HEK293 (cell line): ENCODE measurements around the gene PLCL2.

Experiments
- CTCF ChIA-PET: fragments of 350-600 bp; formaldehyde crosslinking; extraction: SDS; loops from one replicate; lab custom pipeline; 2021; ENCODE audit warnings: antibody characterized with exemption; lab: Yijun Ruan, JAX
- POLR2A ChIA-PET: fragments of 300-600 bp; formaldehyde crosslinking; extraction: SDS; loops from one replicate; lab custom pipeline; 2020; ENCODE audit warnings: antibody characterized with exemption, inconsistent platforms; lab: Yijun Ruan, JAX
- H3K27ac ChIP-seq: fragments of 200-500 bp; sonication (Bioruptor generic); 2 replicates; pipeline ENCODE4 v1.5.1; 2014; ENCODE audit warnings: low read depth, low read length, control low read depth, inconsistent platforms; ENCODE audit errors: extremely low read depth
- H3K36me3 ChIP-seq, 2 experiments: fragments of 200-500 bp in 1 of 2; sonication (Bioruptor generic) in 1 of 2; 1 replicate in 1 of 2; 2 replicates in 1 of 2; pipeline ENCODE4 v1.5.1; 2014 to 2017; ENCODE audit warnings: inconsistent platforms in 2 of 2, low read length in 2 of 2; ENCODE audit not compliant: control insufficient read depth in 2 of 2, insufficient read depth in 1 of 2
- H3K4me1 ChIP-seq: fragments of 200-500 bp; sonication (Bioruptor generic); 2 replicates; pipeline ENCODE4 v1.5.1; 2014; ENCODE audit warnings: mild to moderate bottlenecking, low read length, inconsistent platforms; ENCODE audit not compliant: control insufficient read depth, insufficient read depth
- H3K4me3 ChIP-seq: 2 replicates; pipeline ENCODE4 v1.5.1; 2011; ENCODE audit warnings: low read depth, mild to moderate bottlenecking, control low read depth, low read length, moderate library complexity
- H3K9me3 ChIP-seq: fragments of 200-500 bp; sonication (Bioruptor generic); 2 replicates; pipeline ENCODE4 v1.5.1; 2014; ENCODE audit warnings: low read depth, low read length, inconsistent platforms; ENCODE audit not compliant: control insufficient read depth, insufficient read depth
- SCRT2 ChIP-seq: fragments of 450-650 bp; formaldehyde crosslinking; IDR thresholded peaks from 2 replicates; pipeline ENCODE4 v1.5.1; 2016; ENCODE audit warnings: missing biosample characterization, missing genetic modification characterization
- TCF7L2 ChIP-seq: IDR thresholded peaks from 2 replicates; pipeline ENCODE4 v1.6.1; 2011; ENCODE audit warnings: low read depth, mild to moderate bottlenecking, inconsistent platforms, low read length, moderate library complexity, borderline replicate concordance
- ZFHX2 ChIP-seq: fragments of 450-650 bp; formaldehyde crosslinking; conservative IDR thresholded peaks from 2 replicates; pipeline ENCODE4 v1.5.1; 2016; ENCODE audit warnings: missing biosample characterization, missing genetic modification characterization
- ZNF121 ChIP-seq: fragments of 450-650 bp; formaldehyde crosslinking; IDR thresholded peaks from 2 replicates; pipeline ENCODE4 v1.5.1; 2016; ENCODE audit warnings: missing biosample characterization, missing genetic modification characterization
- ZNF274 ChIP-seq, 2 experiments: fragments of 200-500 bp in 1 of 2; fragments of 450-650 bp in 1 of 2; sonication (Bioruptor generic) in 1 of 2; formaldehyde crosslinking in 1 of 2; IDR thresholded peaks; 2 replicates each; pipeline versions ENCODE4 v1.5.1 to v1.6.1; 2014 to 2016; ENCODE audit warnings: borderline replicate concordance in 1 of 2, inconsistent platforms in 1 of 2, low read length in 1 of 2, missing biosample characterization in 1 of 2, missing genetic modification characterization in 1 of 2
- ZNF426 ChIP-seq: fragments of 450-650 bp; formaldehyde crosslinking; IDR thresholded peaks from 2 replicates; pipeline ENCODE4 v1.5.1; 2017; ENCODE audit warnings: missing biosample characterization, missing genetic modification characterization, mild to moderate bottlenecking, inconsistent platforms, moderate library complexity
- ZNF529 ChIP-seq: fragments of 450-650 bp; formaldehyde crosslinking; IDR thresholded peaks from 2 replicates; pipeline ENCODE4 v1.5.1; 2017; ENCODE audit warnings: missing genetic modification characterization, missing biosample characterization; ENCODE audit not compliant: insufficient replicate concordance
- ZNF560 ChIP-seq: fragments of 450-650 bp; formaldehyde crosslinking; IDR thresholded peaks from 2 replicates; pipeline ENCODE4 v1.5.1; 2017; ENCODE audit warnings: missing biosample characterization, missing genetic modification characterization, borderline replicate concordance
- ZNF596 ChIP-seq: fragments of 450-650 bp; IDR thresholded peaks from 2 replicates; pipeline ENCODE4 v1.5.0; 2018; ENCODE audit warnings: missing biosample characterization, mild to moderate bottlenecking, missing genetic modification characterization, moderate library complexity
- ZNF670 ChIP-seq: fragments of 450-650 bp; formaldehyde crosslinking; IDR thresholded peaks from 2 replicates; pipeline ENCODE4 v1.5.1; 2016; ENCODE audit warnings: missing biosample characterization, missing genetic modification characterization, low read depth
- ZNF792 ChIP-seq: fragments of 450-650 bp; formaldehyde crosslinking; IDR thresholded peaks from 2 replicates; pipeline ENCODE4 v1.5.1; 2016; ENCODE audit warnings: missing biosample characterization, missing genetic modification characterization
- TF ChIP-seq, protein P1 (sequence below): fragments of 450-650 bp; formaldehyde crosslinking; IDR thresholded peaks from 2 replicates; pipeline ENCODE4 v1.5.1; 2017; ENCODE audit warnings: missing biosample characterization, missing genetic modification characterization
- TF ChIP-seq, protein P2 (sequence below): sonication (generic); formaldehyde crosslinking; IDR thresholded peaks from 2 replicates; pipeline ENCODE4 v1.8.1; 2022; ENCODE audit warnings: mild to moderate bottlenecking, moderate library complexity, missing genetic modification reagents
- TF ChIP-seq, protein P3 (sequence below): fragments of 450-650 bp; formaldehyde crosslinking; IDR thresholded peaks from 2 replicates; pipeline ENCODE4 v1.5.1; 2016; ENCODE audit warnings: missing biosample characterization, missing genetic modification characterization

PLCL2 gene

DNA sequence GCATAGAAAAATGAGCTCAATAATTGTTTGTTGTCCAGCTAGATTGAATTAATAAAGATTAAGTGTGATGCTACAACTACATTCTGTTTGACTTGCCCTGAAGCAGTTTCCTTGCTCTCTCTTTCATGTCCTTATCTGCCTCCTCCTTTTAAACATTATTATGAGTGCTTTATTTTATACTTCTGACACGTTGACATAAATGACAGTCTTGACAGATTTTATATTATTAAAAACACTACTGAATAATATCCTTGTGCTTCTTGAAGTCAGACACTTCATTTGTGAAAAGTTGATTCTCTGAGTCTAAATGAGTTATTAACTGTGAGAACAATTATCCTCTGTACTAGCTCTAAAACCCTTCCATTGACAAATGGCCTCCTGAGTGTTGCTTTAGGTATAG, 58.2 kb downstream of the PLCL2 start:
- Histone ChIP-seq H3K4me3 (no peak overlapping the region), H3K4me1 (peaks cover 10% of the 10 kb centered on the region)
- ChIA-PET POLR2A (no interaction called here), CTCF (no interaction called here)
- TF ChIP-seq TCF7L2 (peak; percentile 51; the same call in 1 of the 2 replicates), ZNF274 (IDR thresholded peaks at IDR 0.05; ENCODE audit: low read length) (no peak), ZNF274 (tag by site-specific recombination; IDR thresholded peaks at IDR 0.05; ENCODE audit: borderline replicate concordance) (no peak), ZNF426 (tag by site-specific recombination) (no peak), ZFHX2 (tag by site-specific recombination) (no peak), ZNF121 (tag by site-specific recombination) (no peak), ZNF792 (no peak)
- TF ChIP-seq, protein P1, sequence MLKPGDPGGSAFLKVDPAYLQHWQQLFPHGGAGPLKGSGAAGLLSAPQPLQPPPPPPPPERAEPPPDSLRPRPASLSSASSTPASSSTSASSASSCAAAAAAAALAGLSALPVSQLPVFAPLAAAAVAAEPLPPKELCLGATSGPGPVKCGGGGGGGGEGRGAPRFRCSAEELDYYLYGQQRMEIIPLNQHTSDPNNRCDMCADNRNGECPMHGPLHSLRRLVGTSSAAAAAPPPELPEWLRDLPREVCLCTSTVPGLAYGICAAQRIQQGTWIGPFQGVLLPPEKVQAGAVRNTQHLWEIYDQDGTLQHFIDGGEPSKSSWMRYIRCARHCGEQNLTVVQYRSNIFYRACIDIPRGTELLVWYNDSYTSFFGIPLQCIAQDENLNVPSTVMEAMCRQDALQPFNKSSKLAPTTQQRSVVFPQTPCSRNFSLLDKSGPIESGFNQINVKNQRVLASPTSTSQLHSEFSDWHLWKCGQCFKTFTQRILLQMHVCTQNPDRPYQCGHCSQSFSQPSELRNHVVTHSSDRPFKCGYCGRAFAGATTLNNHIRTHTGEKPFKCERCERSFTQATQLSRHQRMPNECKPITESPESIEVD (tag by site-specific recombination), result peak; percentile 38
- TF ChIP-seq, all 188 proteins: peak for 2
- Histone ChIP-seq H3K9me3 (no peaks in the 10 kb centered on the region), H3K36me3 (no peaks in the 10 kb centered on the region), H3K27ac (no peak overlapping the region)

DNA sequence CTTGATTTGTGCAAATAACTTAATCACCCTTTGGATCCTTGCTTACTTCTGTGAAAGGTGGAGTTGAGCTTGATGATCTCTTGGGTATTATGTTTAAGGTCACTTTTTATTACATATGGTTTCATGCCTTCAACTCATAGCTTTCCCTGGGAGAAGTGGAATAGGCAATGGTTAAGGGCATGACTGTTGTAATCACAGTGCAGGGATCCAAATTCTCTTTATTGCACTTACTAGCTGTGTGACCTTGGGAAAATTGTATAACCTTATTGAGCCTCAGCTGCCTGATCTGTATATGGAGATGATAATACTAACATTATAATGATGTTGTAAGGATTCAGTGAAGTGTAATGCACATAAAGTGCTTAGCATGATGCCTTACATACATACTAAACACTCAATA, 59.1 kb downstream of the PLCL2 start:
- CTCF ChIA-PET, result no interaction called here
- H3K4me1 ChIP-seq, result peaks cover 10% of the 10 kb centered on the region
- no peaks in the 10 kb centered on the region for H3K36me3 ChIP-seq
- POLR2A ChIA-PET, result no interaction called here
- no peaks in the 10 kb centered on the region for H3K9me3 ChIP-seq
- H3K27ac ChIP-seq, result no peak overlapping the region
- H3K4me3 ChIP-seq, result no peak overlapping the region
- TF ChIP-seq, protein P2, sequence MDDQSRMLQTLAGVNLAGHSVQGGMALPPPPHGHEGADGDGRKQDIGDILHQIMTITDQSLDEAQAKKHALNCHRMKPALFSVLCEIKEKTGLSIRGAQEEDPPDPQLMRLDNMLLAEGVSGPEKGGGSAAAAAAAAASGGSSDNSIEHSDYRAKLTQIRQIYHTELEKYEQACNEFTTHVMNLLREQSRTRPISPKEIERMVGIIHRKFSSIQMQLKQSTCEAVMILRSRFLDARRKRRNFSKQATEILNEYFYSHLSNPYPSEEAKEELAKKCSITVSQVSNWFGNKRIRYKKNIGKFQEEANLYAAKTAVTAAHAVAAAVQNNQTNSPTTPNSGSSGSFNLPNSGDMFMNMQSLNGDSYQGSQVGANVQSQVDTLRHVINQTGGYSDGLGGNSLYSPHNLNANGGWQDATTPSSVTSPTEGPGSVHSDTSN (CRISPR knock-in tag), result no peak
- TF ChIP-seq ZNF529 (tag by site-specific recombination), result no peak
- TF ChIP-seq, protein P3, sequence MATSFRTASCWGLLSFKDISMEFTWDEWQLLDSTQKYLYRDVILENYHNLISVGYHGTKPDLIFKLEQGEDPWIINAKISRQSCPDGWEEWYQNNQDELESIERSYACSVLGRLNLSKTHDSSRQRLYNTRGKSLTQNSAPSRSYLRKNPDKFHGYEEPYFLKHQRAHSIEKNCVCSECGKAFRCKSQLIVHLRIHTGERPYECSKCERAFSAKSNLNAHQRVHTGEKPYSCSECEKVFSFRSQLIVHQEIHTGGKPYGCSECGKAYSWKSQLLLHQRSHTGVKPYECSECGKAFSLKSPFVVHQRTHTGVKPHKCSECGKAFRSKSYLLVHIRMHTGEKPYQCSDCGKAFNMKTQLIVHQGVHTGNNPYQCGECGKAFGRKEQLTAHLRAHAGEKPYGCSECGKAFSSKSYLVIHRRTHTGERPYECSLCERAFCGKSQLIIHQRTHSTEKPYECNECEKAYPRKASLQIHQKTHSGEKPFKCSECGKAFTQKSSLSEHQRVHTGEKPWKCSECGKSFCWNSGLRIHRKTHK, result peak; percentile 31; the same call in 1 of the 2 replicates

DNA sequence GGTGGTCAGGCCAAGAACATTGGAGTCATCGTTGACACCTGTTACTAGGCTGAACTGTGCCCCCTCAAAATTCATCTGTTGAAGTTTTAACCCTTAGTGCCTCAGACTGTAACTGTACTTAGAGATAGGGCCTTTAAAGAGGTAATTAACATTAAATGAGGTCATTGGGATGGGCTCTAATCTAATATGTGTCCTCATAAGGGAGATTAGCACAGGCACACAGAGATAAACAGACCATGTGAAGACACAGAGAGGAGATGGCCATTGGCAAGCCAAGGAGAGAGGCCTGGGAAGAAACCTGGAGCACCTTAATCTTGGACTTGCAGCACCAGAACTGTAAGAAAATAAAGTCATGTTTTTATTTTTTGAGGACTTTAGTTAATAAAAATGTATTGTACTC, 59.6 kb downstream of the PLCL2 start:
- CTCF ChIA-PET, result interaction anchor here (0.6 kb wide), 1 partner anchor 250 kb away, joined by 3 read pairs; no protein-coding TSS in a partner anchor
- POLR2A ChIA-PET, result no interaction called here
- Histone ChIP-seq H3K4me3 (no peak overlapping the region), H3K36me3 (no peaks in the 10 kb centered on the region), H3K27ac (no peak overlapping the region), H3K4me1 (peaks cover 10% of the 10 kb centered on the region), H3K9me3 (no peaks in the 10 kb centered on the region)
- no peak for TF ChIP-seq ZNF596 (tag by site-specific recombination)
- no peak for TF ChIP-seq ZNF670 (tag by site-specific recombination)
- no peak for TF ChIP-seq ZNF560 (tag by site-specific recombination)
- TF ChIP-seq SCRT2, result peak; percentile 38; the same call in 1 of the 2 replicates
